Measurements from ENCODE around the gene SMIM22.
"Not testable (repeated sequence)": the region's sequence is repeated elsewhere in the genome, so short reads cannot be mapped to it uniquely, and the experiment has no call there.

The SMIM22 gene

DNA sequence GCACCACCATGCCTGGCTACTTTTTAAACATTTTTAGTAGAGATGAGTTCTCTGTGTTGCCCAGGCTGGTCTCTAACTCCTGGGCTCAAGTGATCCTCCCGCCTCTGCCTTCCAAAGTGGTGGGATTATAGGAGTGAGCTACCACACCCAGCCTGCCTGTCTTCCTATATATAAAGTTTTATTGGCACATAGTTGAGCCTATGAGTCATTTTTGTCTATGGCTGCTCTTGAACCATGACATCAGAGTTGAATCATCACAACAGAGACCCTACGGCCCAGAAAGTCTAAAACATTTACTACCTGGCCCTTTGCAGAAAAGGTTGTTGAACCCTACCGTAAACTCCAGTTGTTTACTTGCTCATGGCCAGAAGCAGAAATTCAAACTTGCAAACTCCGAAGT, 14.9 kb upstream of the SMIM22 start:
- H3K4me3 ChIP-seq (ENCODE audit: insufficient read depth, low read length, poor library complexity, severe bottlenecking): no peak overlapping the region
- H3K9me2 ChIP-seq (replicated peaks; ENCODE audit: insufficient read depth, low read length): no peaks in the 10 kb centered on the region
- H3K27ac ChIP-seq (ENCODE audit: low read depth, low read length): no peak overlapping the region
- no peaks in the 10 kb centered on the region for H3K27me3 ChIP-seq (ENCODE audit: low read length)
- no peak overlapping the region for H3K4me2 ChIP-seq (ENCODE audit: low read depth, low read length, poor library complexity, severe bottlenecking)
- H2AFZ ChIP-seq (ENCODE audit: low read depth, low read length, severe bottlenecking): no peak overlapping the region
- H3F3A ChIP-seq (ENCODE audit: insufficient read depth): no peaks in the 10 kb centered on the region
- H3K9ac ChIP-seq (ENCODE audit: low read length): no peak overlapping the region
- no peaks in the 10 kb centered on the region for H3K9me3 ChIP-seq (ENCODE audit: insufficient read depth, low read length)
- H3K36me3 ChIP-seq (ENCODE audit: low read length): no peaks in the 10 kb centered on the region
- no peak for TF ChIP-seq EZH2phosphoT487 (conservative IDR thresholded peaks at IDR 0.05; ENCODE audit: low read length)
- TF ChIP-seq, protein P1, sequence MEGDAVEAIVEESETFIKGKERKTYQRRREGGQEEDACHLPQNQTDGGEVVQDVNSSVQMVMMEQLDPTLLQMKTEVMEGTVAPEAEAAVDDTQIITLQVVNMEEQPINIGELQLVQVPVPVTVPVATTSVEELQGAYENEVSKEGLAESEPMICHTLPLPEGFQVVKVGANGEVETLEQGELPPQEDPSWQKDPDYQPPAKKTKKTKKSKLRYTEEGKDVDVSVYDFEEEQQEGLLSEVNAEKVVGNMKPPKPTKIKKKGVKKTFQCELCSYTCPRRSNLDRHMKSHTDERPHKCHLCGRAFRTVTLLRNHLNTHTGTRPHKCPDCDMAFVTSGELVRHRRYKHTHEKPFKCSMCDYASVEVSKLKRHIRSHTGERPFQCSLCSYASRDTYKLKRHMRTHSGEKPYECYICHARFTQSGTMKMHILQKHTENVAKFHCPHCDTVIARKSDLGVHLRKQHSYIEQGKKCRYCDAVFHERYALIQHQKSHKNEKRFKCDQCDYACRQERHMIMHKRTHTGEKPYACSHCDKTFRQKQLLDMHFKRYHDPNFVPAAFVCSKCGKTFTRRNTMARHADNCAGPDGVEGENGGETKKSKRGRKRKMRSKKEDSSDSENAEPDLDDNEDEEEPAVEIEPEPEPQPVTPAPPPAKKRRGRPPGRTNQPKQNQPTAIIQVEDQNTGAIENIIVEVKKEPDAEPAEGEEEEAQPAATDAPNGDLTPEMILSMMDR (IDR thresholded peaks at IDR 0.05; ENCODE audit: insufficient read depth, low read length, poor library complexity, severe bottlenecking): no peak
- no peaks in the 10 kb centered on the region for H4K20me1 ChIP-seq (ENCODE audit: low read depth, low read length)
- H3K79me2 ChIP-seq (ENCODE audit: insufficient read depth, low read length): no peaks in the 10 kb centered on the region

DNA sequence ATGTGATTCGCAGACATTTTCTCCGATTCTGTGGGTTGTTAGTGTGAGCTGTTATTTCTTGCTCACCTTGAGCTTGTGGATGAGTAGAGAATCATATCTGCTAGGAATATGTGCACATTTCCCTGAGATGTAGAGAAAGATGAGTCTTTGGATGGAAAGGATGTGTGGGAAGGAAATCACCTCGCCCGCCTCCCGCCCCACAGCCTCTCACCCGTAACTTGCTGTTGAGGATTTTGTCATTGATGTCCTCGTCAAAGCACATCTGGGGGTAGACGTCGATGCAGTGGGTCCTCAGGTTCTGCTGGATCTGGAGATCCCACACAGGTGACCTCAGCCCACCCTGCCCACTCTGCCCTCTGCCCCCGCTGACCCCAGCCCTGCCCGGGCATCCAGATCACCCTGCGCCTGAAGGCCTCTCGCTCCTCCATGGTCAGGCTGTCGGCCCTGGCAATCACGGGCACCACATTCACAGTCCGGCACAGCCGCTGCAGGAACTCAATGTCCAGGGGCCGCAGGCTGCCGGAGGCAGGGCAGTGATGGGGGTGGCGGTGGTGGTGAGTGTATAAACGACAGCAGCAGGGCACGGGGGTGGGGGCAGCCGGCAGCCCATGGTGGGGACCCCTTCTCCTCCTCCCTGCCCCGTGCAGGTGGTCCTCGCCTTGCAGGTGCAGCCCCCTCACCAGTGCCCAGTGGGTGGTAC, 11.8 kb upstream of the SMIM22 start:
- Histone ChIP-seq H3K79me2 (ENCODE audit: insufficient read depth, low read length) (no peaks in the 10 kb centered on the region), H3K9me3 (ENCODE audit: insufficient read depth, low read length) (no peaks in the 10 kb centered on the region), H3K4me3 (ENCODE audit: insufficient read depth, low read length, poor library complexity, severe bottlenecking) (no peak overlapping the region), H3K36me3 (ENCODE audit: low read length) (no peaks in the 10 kb centered on the region), H3K9me2 (replicated peaks; ENCODE audit: insufficient read depth, low read length) (no peaks in the 10 kb centered on the region), H2AFZ (ENCODE audit: low read depth, low read length, severe bottlenecking) (no peak overlapping the region), H3K9ac (ENCODE audit: low read length) (no peak overlapping the region), H3F3A (ENCODE audit: insufficient read depth) (no peaks in the 10 kb centered on the region), H3K27ac (ENCODE audit: low read depth, low read length) (no peak overlapping the region), H3K4me2 (ENCODE audit: low read depth, low read length, poor library complexity, severe bottlenecking) (no peak overlapping the region), H4K20me1 (ENCODE audit: low read depth, low read length) (no peaks in the 10 kb centered on the region), H3K27me3 (ENCODE audit: low read length) (no peaks in the 10 kb centered on the region)
- TF ChIP-seq EZH2phosphoT487 (conservative IDR thresholded peaks at IDR 0.05; ENCODE audit: low read length): no peak
- TF ChIP-seq, protein P1 (IDR thresholded peaks at IDR 0.05; ENCODE audit: insufficient read depth, low read length, poor library complexity, severe bottlenecking): no peak

DNA sequence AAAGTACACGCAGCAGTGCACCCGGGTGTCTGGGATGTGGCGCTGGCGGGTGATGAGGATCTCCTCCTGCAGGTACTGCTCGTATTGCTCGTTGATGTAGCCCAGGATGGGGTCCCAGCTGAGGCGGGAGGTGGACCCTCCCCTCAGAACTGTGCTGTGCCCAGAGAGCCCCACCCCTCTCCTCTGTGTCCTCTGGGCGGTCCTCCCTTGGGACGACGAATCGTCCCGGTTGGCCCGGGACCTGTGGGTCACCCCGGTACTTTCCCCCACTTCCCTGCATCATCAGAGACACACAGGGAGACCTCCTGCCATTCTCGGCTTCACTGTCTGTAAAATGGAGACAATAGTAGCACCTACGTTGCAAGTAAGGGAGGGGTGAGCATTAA, 11.2 kb upstream of the SMIM22 start:
- no peak overlapping the region for H3K27ac ChIP-seq (ENCODE audit: low read depth, low read length)
- H3K79me2 ChIP-seq (ENCODE audit: insufficient read depth, low read length): no peaks in the 10 kb centered on the region
- no peaks in the 10 kb centered on the region for H4K20me1 ChIP-seq (ENCODE audit: low read depth, low read length)
- H3K9me2 ChIP-seq (replicated peaks; ENCODE audit: insufficient read depth, low read length): no peaks in the 10 kb centered on the region
- no peak overlapping the region for H3K9ac ChIP-seq (ENCODE audit: low read length)
- no peak overlapping the region for H2AFZ ChIP-seq (ENCODE audit: low read depth, low read length, severe bottlenecking)
- no peak overlapping the region for H3K4me2 ChIP-seq (ENCODE audit: low read depth, low read length, poor library complexity, severe bottlenecking)
- H3K36me3 ChIP-seq (ENCODE audit: low read length): no peaks in the 10 kb centered on the region
- no peaks in the 10 kb centered on the region for H3F3A ChIP-seq (ENCODE audit: insufficient read depth)
- no peaks in the 10 kb centered on the region for H3K27me3 ChIP-seq (ENCODE audit: low read length)
- no peak for TF ChIP-seq EZH2phosphoT487 (conservative IDR thresholded peaks at IDR 0.05; ENCODE audit: low read length)
- TF ChIP-seq, protein P1 (IDR thresholded peaks at IDR 0.05; ENCODE audit: insufficient read depth, low read length, poor library complexity, severe bottlenecking): no peak
- H3K9me3 ChIP-seq (ENCODE audit: insufficient read depth, low read length): no peaks in the 10 kb centered on the region
- H3K4me3 ChIP-seq (ENCODE audit: insufficient read depth, low read length, poor library complexity, severe bottlenecking): no peak overlapping the region

DNA sequence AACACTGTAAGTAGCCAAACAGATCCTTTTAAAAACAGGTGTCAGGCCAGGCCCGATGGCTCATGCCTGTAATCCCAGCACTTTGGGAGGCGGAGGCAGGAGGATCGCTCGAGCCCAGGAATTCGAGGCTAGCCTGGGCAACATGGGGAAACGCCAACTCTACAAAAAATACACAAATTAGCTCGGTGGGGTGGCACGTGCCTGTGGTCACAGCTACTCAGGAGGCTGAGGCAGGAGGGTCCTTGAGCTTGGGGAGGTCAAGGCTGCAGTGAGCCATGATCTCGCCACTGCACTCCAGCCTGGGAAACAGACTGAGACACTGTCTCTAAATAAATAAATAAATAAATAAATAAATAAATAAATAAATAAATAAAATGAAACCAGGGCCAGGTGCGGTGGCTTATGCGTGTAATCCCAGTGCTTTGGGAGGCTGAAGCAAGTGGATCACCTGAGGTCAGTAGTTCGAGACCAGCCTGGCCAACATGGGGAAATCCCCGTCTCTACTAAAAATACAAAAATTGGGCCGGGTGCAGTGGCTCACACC, 10.7 kb upstream of the SMIM22 start:
- not testable (repeated sequence) for H3K9me3 ChIP-seq (ENCODE audit: insufficient read depth, low read length); H4K20me1 ChIP-seq (ENCODE audit: low read depth, low read length); H3K4me2 ChIP-seq (ENCODE audit: low read depth, low read length, poor library complexity, severe bottlenecking); H3K4me3 ChIP-seq (ENCODE audit: insufficient read depth, low read length, poor library complexity, severe bottlenecking); H3K27ac ChIP-seq (ENCODE audit: low read depth, low read length); H3K9me2 ChIP-seq (replicated peaks; ENCODE audit: insufficient read depth, low read length); H3K36me3 ChIP-seq (ENCODE audit: low read length); H3K27me3 ChIP-seq (ENCODE audit: low read length); H3K9ac ChIP-seq (ENCODE audit: low read length); H3K79me2 ChIP-seq (ENCODE audit: insufficient read depth, low read length); H2AFZ ChIP-seq (ENCODE audit: low read depth, low read length, severe bottlenecking); H3F3A ChIP-seq (ENCODE audit: insufficient read depth)

Measured in SU-DHL-6 (cell line).